Glomerular endothelial cell (primary cell): ENCODE results near the gene GIMAP8. TPM values are rescaled to one million over a fixed set of nuclear protein-coding genes. Genes with fewer than 3 reads are reported as not detected.
"Not testable (repeated sequence)": the region's sequence is repeated elsewhere in the genome, so short reads cannot be mapped to it uniquely, and the experiment has no call there.

Source experiments
- DNase-seq: peaks from one replicate; pipeline ENCODE4 v3.0.0-alpha.2; 2011; ENCODE audit warnings: low read depth, low spot score; ENCODE audit errors: extremely low read depth
- total RNA-seq: library from RNA; depleted of rRNA; stranded (reverse); fragments of >200 nt; gene quantifications from 2 replicates; pipeline ENCODE4 v1.2.3, GENCODE V29; 2015

GIMAP8 gene
- total RNA-seq, 1 donor from 2014 or later = 26.0 TPM

DNA sequence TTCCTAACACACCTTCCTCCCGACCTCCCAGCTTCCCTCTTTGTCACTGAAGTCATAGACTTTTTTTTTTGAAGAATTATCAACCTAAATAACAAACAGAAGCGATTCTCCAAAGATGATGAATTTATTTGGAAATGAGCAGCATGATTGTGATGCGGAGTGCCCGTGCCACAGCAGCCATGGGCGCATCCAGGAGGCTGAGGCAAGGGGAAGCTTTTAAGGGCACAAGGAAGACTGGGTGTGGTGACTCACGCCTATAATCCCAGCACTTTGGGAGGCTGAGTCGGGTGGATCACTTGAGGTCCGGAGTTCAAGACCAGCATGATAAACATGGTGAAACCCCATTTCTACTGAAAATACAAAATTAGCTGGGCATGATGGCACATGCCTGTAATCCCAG is 16.2 kb upstream of the GIMAP8 start:
- no peak for DNase-seq

GRCh38 chr7:150435047-150435389 is 15.4 kb upstream of the GIMAP8 start:
- no peak for DNase-seq

GRCh38 chr7:150435390-150436073 is 14.9 kb upstream of the GIMAP8 start:
- DNase-seq = no peak

GRCh38 chr7:150439967-150440366 is 10.5 kb upstream of the GIMAP8 start:
- no peak for DNase-seq

DNA sequence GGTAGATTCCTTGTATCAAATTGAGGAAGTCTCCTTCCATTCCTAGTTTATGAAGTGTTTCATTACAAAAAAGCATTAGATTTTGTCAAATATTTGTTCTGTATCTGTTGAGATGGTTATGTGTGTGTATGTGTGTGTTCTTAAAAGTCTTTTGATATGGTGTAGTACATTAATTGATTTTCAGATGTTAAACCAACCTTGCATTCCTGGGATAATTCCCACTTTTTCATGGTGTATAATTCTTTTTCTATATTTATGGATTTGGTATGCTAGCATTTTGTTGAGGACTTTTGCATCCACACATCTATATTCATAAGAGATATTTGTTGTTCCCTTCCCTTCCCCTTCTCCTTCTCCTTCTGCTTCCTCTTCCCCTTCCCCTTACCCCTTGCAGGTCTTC is 8.9 kb upstream of the GIMAP8 start:
- DNase-seq = no peak

GRCh38 chr7:150442811-150443210 is 7.6 kb upstream of the GIMAP8 start:
- DNase-seq = no peak

GRCh38 chr7:150443793-150444540 is 6.5 kb upstream of the GIMAP8 start:
- DNase-seq = no peak

- no peak for DNase-seq
Observed at GRCh38 chr7:150444674-150445365, 5.6 kb upstream of the GIMAP8 start.

DNA sequence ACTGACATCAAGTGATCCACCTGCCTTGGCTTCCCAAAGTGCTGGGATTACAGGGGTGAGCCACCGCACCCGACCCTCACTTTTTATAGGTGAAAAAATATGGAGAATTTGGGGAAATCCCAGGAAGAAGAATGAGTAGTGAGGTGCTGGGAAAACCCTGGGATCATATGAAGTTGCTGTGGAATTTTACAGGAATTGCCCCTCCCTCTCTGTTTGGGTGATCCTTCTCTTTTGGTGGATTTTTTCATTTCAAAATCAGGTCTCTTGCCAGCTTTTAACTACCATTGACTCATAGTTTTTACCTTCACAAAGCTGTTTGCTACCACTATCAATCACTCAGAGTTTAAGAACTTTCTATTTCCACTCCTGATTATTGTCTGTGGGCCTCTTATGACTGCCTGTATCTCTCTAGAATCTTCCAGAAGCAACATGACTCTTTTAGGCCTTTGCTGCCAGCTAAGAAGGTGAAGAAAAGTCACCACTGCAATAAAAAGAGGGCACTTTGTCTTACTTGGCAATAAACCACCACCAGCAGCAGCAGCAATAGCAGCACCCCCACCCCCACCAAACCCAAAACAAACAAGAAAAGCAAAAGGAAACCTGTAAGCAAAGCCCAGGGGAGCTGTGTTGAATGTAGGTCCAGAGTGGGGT is 4.0 kb upstream of the GIMAP8 start:
- DNase-seq = no peak

DNA sequence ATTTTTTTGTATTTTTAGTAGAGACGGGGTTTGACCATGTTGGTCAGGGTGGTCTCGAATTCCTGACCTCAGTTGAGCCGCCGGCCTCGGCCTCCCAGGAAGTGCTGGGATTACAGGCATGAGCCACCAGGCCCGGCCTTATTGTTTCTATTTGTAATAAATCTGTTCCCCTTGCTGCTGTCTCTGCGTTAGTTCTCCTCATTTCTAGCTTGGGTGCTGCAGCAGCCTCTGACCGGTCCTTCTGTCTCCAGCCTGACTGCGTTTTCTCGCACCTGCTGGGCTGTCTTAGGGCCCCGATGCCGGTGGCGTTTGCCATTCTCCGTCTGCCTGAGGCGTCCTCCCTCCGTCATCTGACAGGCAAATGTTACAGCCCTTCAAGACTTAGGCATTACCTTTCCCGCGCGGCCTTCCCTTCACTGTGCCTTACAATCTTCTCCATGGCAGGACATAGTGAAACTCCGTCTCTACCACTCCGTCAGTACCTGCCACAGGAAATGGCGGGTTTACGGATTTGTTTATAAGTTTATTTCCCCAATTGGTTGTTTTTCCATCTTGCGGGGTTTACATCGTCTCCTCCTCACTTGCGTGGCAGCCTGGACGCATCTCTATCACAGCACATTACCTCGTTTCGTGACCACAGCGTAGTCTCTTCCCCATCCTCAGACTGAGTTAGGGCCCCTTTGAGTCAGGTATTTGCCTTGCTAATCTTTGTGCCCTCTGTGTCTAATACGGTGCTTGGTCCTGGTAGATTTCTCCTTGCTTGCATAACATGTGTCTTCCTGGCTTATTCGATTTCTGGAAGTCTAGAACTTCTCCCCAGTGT is 2.3 kb upstream of the GIMAP8 start:
- DNase-seq = no peak

DNA sequence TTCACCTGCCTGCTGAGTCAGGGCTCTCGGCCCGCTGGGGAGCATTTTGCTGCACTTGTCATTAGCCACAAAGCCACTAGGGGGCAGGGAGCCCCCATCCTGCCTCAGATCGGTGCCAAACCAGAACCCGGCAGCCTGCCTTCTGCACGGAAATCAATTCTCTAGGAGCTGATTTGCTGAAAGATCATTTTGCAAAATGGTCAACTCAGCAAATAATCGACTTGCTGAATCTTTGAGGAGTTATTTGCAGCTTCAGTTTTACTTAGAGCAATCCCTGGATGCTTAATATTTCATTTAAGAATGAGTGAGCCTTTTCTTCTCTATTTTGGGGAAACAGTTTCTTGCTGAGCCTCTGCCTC is 1.7 kb upstream of the GIMAP8 start:
- DNase-seq = no peak

GRCh38 chr7:150449206-150449952 is 1.1 kb upstream of the GIMAP8 start:
- DNase-seq = no peak

GRCh38 chr7:150451097-150451793 is 815 bp downstream of the GIMAP8 start:
- DNase-seq = no peak

GRCh38 chr7:150451833-150452461 is 1.5 kb downstream of the GIMAP8 start:
- no peak for DNase-seq

- no peak for DNase-seq
Observed at GRCh38 chr7:150453181-150453580, 2.8 kb downstream of the GIMAP8 start.

GRCh38 chr7:150453892-150454291 is 3.5 kb downstream of the GIMAP8 start:
- DNase-seq = no peak

- DNase-seq = not testable (repeated sequence)
Observed at GRCh38 chr7:150457064-150457463, 6.6 kb downstream of the GIMAP8 start.

- no peak for DNase-seq
Observed at GRCh38 chr7:150458235-150458634, 7.8 kb downstream of the GIMAP8 start.

- DNase-seq = no peak
Observed at GRCh38 chr7:150458756-150459155, 8.3 kb downstream of the GIMAP8 start.
